Measurements from ENCODE around the gene ROBO1.

Gene ROBO1

GRCh38 chr3:79558943-79559342, 208.9 kb downstream of the ROBO1 start:
- H3K4me3 ChIP-seq (ENCODE audit: low read depth, low read length), result no peak overlapping the region
- peak; percentile 26 for DNase-seq (ENCODE audit: low read depth)
- TF ChIP-seq CTCF (conservative IDR thresholded peaks at IDR 0.05; ENCODE audit: low read depth, low read length), result no peak

GRCh38 chr3:79555655-79556054, 212.1 kb downstream of the ROBO1 start:
- no peak for DNase-seq (ENCODE audit: low read depth)
- TF ChIP-seq CTCF (conservative IDR thresholded peaks at IDR 0.05; ENCODE audit: low read depth, low read length), result no peak
- H3K4me3 ChIP-seq (ENCODE audit: low read depth, low read length), result no peak overlapping the region

GRCh38 chr3:79551997-79552396, 215.8 kb downstream of the ROBO1 start:
- no peak for DNase-seq (ENCODE audit: low read depth)
- no peak for TF ChIP-seq CTCF (conservative IDR thresholded peaks at IDR 0.05; ENCODE audit: low read depth, low read length)

GRCh38 chr3:79551321-79551892, 216.4 kb downstream of the ROBO1 start:
- TF ChIP-seq CTCF (conservative IDR thresholded peaks at IDR 0.05; ENCODE audit: low read depth, low read length), result no peak
- no peak overlapping the region for H3K4me3 ChIP-seq (ENCODE audit: low read depth, low read length)
- no peak for DNase-seq (ENCODE audit: low read depth)

More at GRCh38 chr3:79551997-79552396, 215.8 kb downstream of the ROBO1 start:
- no peak overlapping the region for H3K4me3 ChIP-seq (ENCODE audit: low read depth, low read length)

- no peak for DNase-seq (ENCODE audit: low read depth)
- no peak for TF ChIP-seq CTCF (conservative IDR thresholded peaks at IDR 0.05; ENCODE audit: low read depth, low read length)
- H3K4me3 ChIP-seq (ENCODE audit: low read depth, low read length), result no peak overlapping the region
These were observed 224.4 kb downstream of the ROBO1 start for GRCh38 chr3:79543218-79543982.

GRCh38 chr3:79534727-79535126, 233.1 kb downstream of the ROBO1 start:
- TF ChIP-seq CTCF (conservative IDR thresholded peaks at IDR 0.05; ENCODE audit: low read depth, low read length), result no peak
- DNase-seq (ENCODE audit: low read depth), result no peak

More at GRCh38 chr3:79534727-79535126, 233.1 kb downstream of the ROBO1 start:
- no peak overlapping the region for H3K4me3 ChIP-seq (ENCODE audit: low read depth, low read length)
